ENCODE measurements around the gene QPRT.
"Not testable (repeated sequence)": the region's sequence is repeated elsewhere in the genome, so short reads cannot be mapped to it uniquely, and the experiment has no call there.

The QPRT gene

DNA sequence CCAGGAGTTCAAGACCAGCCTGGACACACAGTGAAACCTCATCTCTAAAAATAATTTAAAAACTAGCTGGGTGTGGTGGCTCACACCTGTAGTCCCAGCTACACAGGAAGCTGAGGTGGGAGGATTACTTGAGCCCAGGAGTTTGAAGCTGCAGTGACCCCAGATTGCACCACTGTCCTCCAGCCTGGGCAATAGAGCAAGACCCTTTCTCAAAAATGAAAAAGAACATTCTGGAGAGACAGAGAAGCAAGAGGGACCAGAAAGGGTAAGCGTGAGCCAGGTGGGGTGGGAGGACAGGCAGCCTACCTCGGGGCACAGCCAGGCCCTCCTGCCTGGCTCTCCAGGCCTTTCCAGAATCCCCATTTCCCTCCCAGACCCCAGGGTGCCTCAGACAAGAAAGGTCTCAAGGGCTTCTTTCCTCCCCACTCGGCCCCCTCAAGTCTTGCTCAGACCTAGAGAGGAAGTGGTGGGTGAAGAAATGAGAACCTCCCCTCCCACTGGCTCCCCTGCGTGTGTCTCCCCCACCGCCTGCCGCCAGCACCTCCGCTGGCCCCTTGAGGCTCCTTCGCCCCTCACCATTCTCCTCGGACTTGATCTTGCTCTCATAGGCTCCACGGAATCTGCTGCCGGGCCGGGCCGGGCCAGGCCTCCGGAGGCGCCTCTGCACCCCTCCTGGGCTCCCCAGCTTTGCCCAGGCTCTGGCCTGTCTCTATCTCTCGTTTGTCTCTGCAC lies 66.3 kb downstream of the QPRT start:
- DNase-seq (ENCODE audit: low read depth in 2 of 2), result no peak

DNA sequence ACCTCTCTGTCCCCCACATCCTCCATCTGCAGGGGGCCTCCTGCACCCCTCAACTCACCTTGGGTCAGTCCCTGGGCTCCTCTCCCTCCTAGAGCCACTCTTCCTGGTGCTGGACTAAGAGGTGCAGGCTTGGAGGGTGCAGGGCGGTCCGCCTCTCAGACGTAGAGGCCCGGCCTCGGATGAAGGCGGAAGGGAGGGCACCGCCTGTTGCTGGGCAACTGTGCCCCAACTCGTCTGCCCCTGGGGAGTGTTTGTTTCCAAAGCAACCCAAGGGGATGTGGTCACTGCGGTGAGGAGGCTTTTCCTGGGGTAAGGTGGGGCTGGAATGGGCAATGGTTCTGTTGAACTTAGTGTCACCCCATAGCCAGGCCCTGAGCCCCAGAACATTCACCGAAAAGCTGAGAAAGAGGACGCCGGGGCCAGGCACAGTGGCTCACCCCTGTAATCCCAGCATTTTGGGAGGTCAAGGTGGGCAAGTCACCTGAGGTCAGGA lies 66.9 kb downstream of the QPRT start, which contains the start of gene C16orf54:
C16orf54 (minus strand) TSS at position 138 of the 493 bp plus-strand sequence. CDS start 1,039 bp downstream, outside the sequence.
- peak; percentile 82 to 88 for DNase-seq (ENCODE audit: low read depth in 2 of 2)

DNA sequence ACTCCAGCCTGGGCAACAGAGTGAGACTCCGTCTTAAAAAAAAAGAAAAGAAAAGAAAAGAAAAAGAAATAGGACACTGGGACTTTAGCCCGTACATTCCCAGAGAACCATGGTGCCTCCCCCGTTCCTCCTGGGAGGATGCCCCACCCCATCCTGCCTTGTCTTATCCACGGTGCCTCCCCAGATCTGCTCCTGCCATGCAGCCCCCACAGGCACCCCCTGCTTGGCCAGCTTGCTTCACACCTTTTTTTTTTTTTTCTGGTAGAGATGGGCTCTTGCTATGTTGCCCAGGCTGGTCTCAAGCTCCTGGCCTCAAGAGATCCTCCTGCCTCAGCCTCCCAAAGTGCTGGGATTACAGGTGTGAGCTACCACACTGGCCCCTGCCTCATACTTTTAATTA lies 67.5 kb downstream of the QPRT start:
- DNase-seq (ENCODE audit: low read depth in 2 of 2), result not testable (repeated sequence)

Data from stimulated activated CD8-positive, alpha-beta memory T cell treated with anti-CD3 and anti-CD28 coated beads, Interleukin-7, amount 100 ng/mL, for 1 hour (primary cell).